HG03097 (cell line): ENCODE results near the gene NPLOC4.
"Not testable (repeated sequence)": the region's sequence is repeated elsewhere in the genome, so short reads cannot be mapped to it uniquely, and the experiment has no call there.

ENCODE experiments used
- ATAC-seq: cut with Tn5 transposase; IDR thresholded peaks from one replicate; pipeline ENCODE4 v1.9.1; 2021; ENCODE audit not compliant: unreplicated experiment, low FRiP score

Gene NPLOC4

DNA sequence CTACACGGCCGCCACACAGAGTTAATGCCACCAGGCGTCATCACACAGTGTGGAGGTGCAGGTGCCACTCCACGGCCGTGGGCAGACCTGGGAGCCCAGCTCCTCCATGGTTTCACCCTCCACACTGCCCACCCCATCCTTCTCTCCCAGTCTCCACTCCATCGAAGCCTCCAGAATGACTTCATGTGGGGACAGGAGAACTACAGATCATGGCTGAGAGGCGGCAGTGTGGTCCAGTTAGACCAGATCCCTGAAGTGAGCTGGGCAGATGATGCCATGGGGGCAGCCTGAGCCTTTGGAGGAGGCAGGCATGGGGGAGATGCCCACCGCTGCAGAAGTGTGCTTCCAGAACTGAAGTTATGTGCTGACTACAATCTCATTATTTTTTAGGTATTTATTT is 46.8 kb downstream of the NPLOC4 start:
- ATAC-seq, result no peak

DNA sequence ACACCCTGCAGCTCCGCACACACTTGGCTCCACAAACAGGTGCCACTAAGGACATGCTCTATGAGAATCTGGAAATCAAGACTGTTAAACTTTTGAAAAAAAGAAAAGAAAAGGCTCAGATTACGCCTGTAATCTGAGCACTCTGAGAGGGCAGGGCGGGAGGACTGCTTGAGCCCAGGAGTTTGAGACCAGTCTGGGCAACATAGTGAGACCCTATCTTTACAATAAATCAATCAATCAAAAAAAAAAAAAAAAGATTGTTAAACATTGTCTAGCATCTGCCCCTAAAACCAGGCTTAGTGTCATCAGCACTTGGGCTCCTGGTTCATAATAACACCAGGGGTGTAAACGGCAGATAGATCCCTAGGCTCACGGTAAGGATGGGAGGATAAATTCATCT is 47.3 kb downstream of the NPLOC4 start:
- ATAC-seq, result no peak

DNA sequence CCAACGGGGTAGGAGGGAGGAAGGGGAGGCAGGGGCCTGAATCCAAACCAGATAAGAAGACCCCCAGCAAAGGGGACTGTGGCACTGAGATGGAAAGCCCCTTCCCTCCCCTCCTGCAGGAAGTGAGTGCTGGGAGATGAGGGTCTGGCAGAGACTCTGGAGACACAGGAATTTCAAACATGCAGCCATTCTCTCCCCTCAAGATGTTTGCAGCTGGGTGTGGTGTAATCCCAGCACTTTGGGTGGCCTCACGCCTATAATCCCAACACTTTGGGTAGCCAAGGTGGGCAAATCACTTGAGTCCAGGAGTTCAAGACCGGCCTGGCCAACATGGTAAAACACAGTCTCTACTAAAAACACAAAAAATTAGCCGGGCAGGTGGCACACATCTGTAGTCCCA is 50.8 kb downstream of the NPLOC4 start:
- no peak for ATAC-seq

DNA sequence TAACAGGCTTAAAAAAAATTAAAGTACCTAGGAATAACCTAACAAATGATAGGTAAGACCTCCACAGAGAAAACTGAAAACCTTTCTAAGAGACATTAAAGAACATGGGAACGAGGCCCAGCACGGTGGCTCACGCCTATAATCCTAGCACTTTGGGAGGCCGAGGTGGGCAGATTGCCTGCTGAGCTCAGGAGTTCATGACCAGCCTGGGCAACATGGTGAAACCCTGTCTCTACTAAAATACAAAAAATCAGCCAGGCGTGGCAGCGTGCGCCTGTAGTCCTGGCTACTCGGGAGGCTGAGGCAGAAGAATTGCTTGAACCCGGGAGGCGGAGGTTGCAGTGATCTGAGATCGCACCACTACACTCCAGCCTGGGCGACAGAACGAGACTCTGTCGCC is 52.1 kb downstream of the NPLOC4 start:
- not testable (repeated sequence) for ATAC-seq

DNA sequence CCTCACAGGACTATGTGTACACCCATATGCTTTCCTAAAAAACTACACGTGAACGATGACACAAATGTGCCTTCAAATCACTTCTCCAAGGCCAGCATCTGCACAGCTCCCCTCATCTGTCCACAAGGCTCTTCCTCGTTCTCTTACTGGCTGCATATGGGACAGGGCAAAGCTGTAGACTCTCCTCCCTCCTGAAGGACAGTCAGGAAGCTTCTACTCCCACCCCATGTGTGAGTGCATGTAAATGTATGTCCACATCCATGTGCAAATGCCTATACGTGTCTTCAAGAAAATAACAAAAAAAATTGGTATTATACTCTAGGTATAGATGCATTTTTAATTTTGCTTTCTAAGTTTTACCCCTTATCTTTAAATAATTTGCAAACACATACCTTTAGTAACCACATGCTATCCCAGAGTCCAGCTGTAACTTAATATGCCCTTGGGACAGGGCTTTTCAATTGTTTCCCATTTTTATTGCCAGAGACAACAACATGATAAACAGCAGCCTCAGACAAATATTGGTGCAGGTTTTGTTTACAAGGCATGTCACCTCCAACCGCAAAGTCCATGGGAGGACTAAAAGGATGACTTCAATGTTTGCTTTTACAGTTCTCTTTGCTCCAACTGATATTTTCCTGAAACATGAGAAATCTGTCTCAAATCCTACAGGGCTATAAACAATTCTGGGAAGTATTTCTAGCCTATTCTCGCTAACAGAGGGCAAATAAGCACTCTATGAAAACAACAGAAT is 53.1 kb downstream of the NPLOC4 start:
- ATAC-seq, result no peak

DNA sequence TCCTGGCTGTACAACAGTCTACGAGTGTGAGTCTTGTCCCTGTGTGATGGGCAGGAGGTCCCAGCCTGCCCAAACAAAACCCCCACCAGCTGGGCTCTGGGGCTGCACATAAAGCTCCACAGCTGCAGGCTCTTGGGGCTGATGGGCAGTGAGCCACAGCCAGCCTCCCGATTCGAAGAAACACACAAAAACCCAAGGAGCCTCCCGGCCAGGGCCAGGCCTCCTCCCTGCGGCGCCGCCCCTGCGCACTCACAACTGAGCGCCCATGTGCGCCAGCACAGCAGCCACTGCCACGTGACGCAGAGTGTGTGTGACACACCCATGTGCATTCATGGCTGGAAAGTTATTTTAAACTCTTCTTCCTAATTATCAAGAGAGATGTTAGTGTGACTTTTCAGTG is 54.2 kb downstream of the NPLOC4 start:
- no peak for ATAC-seq

DNA sequence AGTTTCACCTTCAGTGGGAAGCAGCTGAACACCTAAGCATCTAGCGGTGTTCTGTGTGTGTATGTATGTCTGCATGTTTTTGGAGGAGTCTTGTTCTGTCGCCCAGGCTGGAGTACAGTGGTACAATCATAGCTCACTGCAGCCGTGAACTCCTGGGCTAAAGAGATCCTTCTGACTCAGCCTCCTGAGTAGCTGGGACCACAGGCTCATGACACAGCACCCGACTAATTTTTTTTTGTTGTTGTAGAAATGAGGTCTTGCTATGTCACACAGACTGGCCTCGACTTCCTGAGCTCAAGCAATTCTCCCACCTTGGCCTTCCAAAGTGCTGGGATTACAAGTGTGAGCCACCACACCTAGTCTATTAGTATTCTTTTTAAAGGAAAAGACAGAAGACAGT is 54.6 kb downstream of the NPLOC4 start:
- ATAC-seq, result no peak

DNA sequence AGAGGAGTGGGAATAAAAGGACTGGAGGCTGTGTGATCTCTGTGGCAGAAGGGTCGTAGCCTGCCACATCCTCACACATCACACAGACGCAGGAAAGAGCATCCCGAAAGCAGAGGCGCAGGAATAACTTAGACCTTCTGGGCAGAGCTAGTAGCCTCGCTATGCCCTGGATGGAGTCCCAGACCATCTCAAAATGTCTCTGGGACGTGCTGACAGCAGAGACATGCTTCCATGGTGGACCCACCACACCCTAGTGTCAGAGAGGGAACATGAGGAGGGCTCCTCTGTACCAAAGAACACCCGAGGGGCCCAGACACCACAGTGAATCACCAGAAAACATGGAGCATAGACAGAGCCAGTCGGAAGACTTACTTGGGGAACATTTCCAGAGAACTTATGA is 55.2 kb downstream of the NPLOC4 start:
- ATAC-seq, result no peak

DNA sequence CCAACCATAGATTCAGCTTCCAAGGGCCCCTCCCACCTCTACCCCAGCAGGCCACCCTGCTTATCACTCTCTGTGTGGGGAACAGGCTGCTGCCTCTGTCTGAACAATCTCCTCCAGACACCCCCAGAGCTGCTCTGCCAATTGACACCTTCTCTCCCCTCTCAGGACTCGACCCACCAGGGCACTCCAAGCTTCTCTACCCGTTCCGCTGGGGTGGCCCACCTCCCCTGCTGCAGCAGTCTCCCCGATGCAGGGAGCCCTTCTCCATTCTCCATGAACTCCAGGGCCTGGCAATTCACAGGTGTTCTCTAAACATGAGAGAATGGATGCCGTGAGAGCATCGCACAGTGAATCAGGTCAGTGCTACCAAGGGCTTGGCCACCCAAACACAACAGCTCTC is 56.4 kb downstream of the NPLOC4 start:
- ATAC-seq, result no peak

DNA sequence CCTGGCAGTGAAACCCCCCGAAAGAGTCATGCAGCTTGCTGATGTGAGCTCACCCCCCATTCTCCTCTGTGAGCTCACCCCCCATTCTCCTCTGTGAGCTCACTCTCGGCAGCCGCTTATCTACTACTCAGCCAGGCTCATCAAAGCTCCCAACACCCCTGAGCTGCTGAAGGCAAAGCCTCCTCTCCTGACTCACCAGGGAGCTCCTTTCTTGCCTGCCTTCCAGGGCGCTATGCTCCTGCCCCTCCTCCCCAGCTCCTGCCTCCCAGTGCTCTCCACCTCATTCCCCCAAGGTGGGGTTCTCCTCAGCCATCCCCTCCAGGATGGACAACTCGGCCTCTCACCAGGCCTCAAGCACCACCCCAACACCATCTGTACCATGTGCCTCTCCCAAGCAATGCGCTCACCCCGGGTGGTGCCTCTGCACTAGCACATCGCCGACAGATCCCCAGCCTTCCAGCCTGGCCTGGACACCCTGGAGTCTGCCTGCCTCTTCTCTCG is 57.0 kb downstream of the NPLOC4 start:
- no peak for ATAC-seq

DNA sequence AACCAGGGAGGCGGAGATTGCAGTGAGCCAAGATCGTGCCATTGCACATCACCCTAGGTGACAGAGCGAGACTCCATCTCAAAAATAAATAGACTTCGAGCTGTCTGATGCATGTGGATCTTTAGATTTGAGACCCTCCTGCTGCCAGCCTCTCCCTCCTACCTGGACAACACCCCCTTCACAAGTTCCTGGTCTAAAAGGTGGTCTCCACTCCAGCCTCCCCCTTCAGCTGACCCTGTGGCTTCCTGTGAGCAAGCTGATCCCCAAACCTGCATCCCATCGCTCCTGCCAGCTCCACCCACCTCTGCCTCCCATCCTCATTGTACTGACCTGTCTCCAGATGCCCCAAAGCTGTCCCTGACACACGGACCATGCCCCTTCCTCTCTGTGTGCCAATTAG is 57.6 kb downstream of the NPLOC4 start:
- ATAC-seq, result no peak

DNA sequence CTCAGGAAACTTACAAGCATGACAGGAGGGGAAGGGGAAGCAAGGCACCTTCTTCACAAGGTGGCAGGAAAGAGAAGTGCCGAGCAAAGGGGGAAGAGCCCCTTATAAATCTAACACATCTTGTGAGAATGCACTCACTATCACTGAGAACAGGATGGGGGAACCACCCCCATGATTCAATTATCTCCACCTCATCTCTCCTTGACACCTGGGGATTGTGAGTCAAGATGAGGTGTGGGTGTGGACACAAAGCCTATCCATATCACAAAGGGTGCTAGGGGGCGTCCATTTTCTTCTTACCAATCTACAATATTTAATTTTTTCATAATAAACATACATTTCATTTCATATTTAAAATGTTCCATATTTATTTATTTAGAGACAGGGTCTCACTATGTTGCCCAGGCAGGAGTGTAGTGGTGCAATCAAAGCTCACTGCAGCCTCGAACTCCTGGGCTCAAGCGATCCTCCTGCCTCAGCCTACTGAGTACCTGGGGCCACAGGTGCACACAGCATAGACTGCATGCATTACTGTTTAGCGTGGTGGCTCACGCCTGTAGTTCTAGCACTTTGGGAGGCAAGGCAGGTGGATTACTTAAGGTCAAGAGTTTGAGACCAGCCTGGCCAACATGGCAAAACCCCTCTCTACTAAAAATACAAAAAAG is 58.2 kb downstream of the NPLOC4 start:
- no peak for ATAC-seq

DNA sequence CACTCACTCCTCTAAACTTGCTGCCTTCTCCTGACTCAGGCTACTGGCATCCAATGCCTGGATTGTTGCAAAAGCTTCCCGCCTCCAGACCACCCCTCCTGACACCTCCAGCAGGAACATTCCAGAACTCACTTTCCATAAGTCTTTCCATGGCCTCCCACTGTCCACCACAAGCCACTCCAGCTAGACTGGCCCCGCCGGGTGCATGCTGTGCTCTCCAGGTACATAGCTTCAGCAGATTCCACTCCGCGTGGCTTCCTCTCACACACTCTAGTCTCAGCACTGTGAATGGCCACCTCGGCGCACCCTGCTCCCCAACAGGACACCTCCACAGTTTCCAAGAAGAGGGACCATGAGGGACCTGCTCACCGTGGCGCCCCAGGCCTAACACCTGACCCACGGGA is 58.9 kb downstream of the NPLOC4 start:
- no peak for ATAC-seq

DNA sequence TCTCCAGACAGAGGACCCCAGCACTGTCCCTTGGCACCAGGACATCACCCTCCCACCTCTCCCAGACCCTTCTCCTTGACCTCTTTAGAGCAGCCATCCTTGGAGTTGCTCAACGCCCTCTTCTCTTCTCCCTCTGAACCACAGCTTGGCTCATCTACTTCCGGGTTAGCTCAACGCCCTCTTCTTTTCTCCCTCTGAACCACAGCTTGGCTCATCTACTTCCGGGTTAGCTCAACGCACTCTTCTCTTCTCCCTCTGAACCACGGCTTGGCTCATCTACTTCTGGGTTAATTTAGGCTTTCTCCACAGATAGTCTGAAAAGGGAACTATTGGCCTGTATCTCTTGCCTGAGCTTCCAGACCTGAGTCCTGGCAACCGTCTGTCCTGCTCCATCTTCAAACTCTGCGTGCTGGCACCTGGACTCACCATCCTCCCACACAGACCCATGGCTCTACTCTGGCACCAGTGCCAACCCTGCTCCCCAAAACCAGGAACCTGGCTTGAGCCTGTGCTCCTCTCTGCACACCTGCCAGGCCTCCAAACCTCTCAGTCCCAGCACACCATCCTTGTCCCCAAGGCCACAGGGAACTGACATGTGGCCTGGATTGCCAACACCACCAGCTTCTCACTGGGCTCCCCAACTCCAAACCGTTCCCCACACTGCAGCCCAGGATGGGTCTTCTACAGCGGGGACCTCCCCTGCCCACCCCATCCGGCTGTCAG is 59.5 kb downstream of the NPLOC4 start:
- no peak for ATAC-seq

DNA sequence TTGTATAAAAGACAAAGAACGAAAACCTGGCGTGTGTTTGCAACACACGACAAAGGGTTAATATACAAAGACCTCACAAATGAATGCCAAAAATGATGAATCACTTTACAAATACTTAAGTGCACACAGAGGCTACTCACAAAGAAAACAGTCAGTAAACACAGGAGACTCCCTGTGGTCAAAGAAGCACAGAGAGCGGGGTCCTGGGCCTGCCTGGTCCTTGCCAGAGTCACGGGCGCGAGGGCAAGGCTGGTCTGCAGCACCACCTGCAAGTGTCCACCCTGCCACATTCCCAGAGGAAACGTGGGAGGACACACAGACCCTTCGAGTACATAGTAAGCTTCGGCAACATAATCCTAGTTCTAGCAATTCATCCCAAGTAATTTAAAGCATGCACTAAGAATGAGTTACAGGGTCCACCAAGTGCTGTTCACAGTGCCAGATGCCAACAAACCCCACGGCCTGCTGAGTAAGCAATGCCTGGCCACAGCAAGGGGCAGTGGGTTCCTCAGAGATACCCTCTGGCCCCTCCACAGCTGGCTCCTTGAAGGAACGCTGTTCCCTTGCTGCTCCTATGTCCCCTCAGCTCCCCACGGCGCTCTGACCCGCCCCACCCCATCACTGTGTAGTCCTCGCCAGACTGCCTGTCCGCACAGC is 60.2 kb downstream of the NPLOC4 start:
- ATAC-seq, result no peak

DNA sequence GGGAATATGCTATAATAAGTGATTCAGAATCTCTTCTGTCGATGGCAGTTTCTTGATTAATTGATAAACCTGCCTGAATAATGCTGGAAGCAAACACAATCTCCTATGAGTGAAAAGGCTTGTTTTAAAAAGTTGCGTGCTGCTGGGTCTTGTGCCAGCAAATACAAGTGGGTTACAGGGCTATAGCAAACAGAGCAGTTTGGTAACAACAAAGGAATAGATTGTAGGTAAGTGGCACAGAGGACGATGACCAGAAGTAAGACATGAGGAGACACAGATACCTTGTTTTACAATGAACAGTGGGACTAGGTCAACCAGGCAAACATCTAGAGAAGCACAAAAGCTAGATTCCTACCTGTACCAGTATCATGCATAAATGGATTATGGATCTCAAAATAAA is 61.1 kb downstream of the NPLOC4 start:
- no peak for ATAC-seq

DNA sequence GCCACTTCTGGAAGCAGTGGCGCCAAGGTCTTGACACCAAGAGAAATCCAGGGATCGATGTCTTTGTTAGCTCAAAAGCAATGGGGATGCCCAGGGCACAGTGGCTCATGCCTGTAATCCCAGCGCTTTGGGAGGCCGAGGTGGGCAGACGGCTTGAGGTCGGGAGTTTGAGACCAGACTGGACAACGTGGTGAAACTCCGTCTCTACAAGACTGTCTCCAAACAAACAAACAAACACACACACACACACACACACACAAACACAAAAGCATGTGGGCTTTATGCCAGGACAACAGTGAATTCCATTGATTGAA is 62.3 kb downstream of the NPLOC4 start:
- no peak for ATAC-seq

DNA sequence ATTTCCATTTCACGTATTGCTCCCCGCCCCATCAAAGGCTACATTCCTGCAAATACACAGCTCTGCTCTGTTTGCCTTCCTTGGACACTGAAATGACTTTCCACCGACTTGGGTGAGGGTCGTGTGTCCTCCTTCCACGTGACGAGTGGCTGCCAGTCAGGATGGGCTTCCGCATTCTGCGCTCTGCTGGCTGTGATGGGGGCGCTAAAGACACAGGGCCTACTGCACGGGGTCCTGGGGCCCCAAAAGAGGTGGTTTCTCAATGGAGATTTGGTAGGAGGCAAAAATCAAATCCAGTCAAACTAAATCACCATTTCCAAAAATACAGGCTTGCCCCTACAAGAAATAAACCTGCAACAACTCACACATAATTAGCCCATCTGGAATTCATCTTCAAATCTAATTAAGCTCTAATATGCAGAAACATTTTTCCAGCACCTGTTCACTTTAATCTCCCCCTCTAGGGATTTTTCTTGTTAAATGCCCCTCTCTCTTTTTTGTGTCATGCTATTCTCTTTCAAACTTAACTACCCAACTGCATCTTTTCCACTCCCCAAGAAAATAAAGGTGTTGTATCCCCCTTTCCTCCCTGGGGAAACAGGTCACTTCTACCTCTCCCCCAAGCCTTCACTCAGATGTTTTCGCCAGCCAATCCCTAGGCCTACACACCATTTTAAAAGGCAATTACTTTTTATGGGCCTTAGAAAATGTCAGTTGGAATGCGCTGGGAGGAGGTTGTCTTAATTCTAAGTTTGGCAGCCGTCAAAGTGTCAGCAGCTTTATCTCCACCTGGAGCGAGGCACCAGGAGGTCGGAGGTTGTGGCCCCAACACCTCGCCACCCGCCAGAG is 62.9 kb downstream of the NPLOC4 start:
- no peak for ATAC-seq

DNA sequence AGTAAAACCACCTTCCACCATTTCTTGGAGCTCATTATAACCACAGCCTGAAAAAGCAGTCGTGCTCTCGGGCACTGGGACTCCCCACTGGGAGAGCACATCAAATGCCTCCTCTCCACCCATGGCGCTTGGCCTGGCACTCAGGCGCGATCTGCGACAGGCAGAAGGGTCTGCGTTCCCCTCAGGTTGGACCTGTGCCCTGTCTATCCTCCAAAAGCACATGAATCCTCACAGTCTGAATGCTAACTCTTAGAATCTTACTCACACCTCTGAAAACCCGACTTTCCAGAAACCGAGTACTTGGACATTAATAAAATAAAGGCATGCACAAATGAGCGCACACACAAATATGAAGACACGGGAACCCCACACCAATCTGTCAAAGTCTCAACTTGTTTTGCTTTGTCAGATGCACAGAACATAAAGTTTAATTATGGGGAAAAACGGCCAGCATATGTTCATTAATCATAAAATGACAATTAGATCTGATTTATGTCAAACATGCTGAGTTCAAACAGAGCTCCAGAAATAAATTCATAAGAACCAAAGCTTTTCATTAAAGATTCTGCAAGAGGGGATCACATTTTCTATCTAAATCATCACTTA is 64.2 kb downstream of the NPLOC4 start:
- no peak for ATAC-seq

DNA sequence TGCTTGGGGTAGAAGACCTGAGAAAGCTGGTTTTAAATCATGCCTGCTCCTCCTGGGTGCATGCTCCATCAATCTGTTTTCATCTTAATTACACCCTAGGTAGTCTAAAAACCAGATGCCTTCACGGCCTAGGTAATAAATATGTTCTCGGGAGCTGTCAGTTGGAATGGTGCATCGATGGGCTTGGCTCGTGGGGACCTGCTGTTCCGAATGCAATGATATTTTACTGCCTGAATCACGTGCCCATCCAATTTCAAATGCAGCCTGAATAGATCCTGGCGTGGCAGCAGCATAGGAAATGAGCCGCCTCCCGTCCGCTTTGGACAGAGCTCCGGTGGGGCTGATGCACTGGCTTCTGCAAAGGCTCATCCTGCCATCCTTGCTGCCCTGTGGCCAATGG is 65.9 kb downstream of the NPLOC4 start:
- no peak for ATAC-seq
